Stimulated activated CD4-positive, alpha-beta T cell treated with anti-CD3 and anti-CD28 coated beads, TNF-alpha, amount 100 ng/mL, for 48 hours (primary cell): Measurements from ENCODE around the gene NSMCE4A.
A peak's percentile ranks its signal among the peaks of the same experiment; 100 is the strongest.
"Not testable (repeated sequence)": the region's sequence is repeated elsewhere in the genome, so short reads cannot be mapped to it uniquely, and the experiment has no call there.

ENCODE experiments used
- DNase-seq, 3 donors: peaks; one replicate each; pipeline ENCODE4 v3.0.0-alpha.2; 2020; ENCODE audit warnings: low read depth in 3 of 3

NSMCE4A gene

GRCh38 chr10:121988361-121989324 is 13.6 kb upstream of the NSMCE4A start, which contains the start of gene TACC2:
Gene TACC2, plus strand, starts transcription at chr10:121989163. Its CDS starts 32,819 bp downstream, at chr10:122021982.
- DNase-seq, result peak in 1 of 3 donors; percentile 19

GRCh38 chr10:121984463-121984862 is 9.4 kb upstream of the NSMCE4A start:
- no peak for DNase-seq

GRCh38 chr10:121983852-121984251 is 8.8 kb upstream of the NSMCE4A start:
- no peak for DNase-seq

- no peak for DNase-seq
These were observed 6.3 kb upstream of the NSMCE4A start for GRCh38 chr10:121981346-121981745.

GRCh38 chr10:121978511-121978910 is 3.5 kb upstream of the NSMCE4A start:
- DNase-seq, result no peak

GRCh38 chr10:121976607-121977006 is 1.6 kb upstream of the NSMCE4A start:
- no peak for DNase-seq

GRCh38 chr10:121975295-121976086 is 474 bp upstream of the NSMCE4A start:
- no peak for DNase-seq

- DNase-seq, result no peak
These were observed 940 bp downstream of the NSMCE4A start for GRCh38 chr10:121974019-121974534.

GRCh38 chr10:121969086-121969485 is 5.9 kb downstream of the NSMCE4A start:
- not testable (repeated sequence) for DNase-seq

GRCh38 chr10:121965996-121966395 is 9.0 kb downstream of the NSMCE4A start:
- no peak for DNase-seq

GRCh38 chr10:121961456-121961855 is 13.6 kb downstream of the NSMCE4A start:
- no peak for DNase-seq

- DNase-seq, result no peak
These were observed 15.3 kb downstream of the NSMCE4A start for GRCh38 chr10:121959671-121960070.

GRCh38 chr10:121956111-121957061 is 18.6 kb downstream of the NSMCE4A start:
- DNase-seq, result no peak

- no peak for DNase-seq
These were observed 22.8 kb downstream of the NSMCE4A start for GRCh38 chr10:121952226-121952625.

GRCh38 chr10:121949451-121949850 is 25.6 kb downstream of the NSMCE4A start:
- DNase-seq, result no peak

- no peak for DNase-seq
These were observed 26.0 kb downstream of the NSMCE4A start for GRCh38 chr10:121949049-121949448.

- DNase-seq, result no peak
These were observed 27.4 kb downstream of the NSMCE4A start for GRCh38 chr10:121947343-121948330.

- DNase-seq, result no peak
These were observed 32.1 kb downstream of the NSMCE4A start for GRCh38 chr10:121942749-121943416.

- no peak for DNase-seq
These were observed 33.5 kb downstream of the NSMCE4A start for GRCh38 chr10:121941532-121941931.
